H1 (cell line): ENCODE measurements around the gene KISS1. TPM values are rescaled to one million over a fixed set of nuclear protein-coding genes. Genes with fewer than 3 reads are reported as not detected.

ENCODE experiments used
- CTCF ChIA-PET: fragments of 300-600 bp; sonication (Branson Sonifier 250); formaldehyde crosslinking; loops from one replicate; lab custom pipeline; 2021; ENCODE audit not compliant: partially characterized antibody; lab: Charles Lee
- POLR2A ChIA-PET: fragments of 300-600 bp; sonication (Branson Sonifier 250); formaldehyde crosslinking; loops from one replicate; lab custom pipeline; 2021; ENCODE audit warnings: inconsistent platforms; ENCODE audit not compliant: partially characterized antibody; lab: Charles Lee
- DNase-seq, 2 experiments: peaks; one replicate each; pipeline versions ENCODE4 v3.0.0 to v3.0.0-alpha.2; 2010 to 2022; ENCODE audit warnings: low spot score in 2 of 2, low read depth in 1 of 2, mixed read lengths in 1 of 2
- FAIRE-seq: peaks from 2 replicates; lab custom pipeline; 2011; peaks lifted over from hg19 to GRCh38; lab: Jason Lieb, UNC
- H2AFZ ChIP-seq: 2 replicates; pipeline ENCODE4 v1.8.1; 2012; ENCODE audit warnings: low read length, inconsistent platforms
- H2AK5ac ChIP-seq: 2 replicates; pipeline ENCODE4 v1.6.1; 2013; ENCODE audit warnings: low read depth, low read length
- H2BK120ac ChIP-seq: replicated peaks from 2 replicates; pipeline ENCODE3; 2013; ENCODE audit warnings: low read depth, low read length, inconsistent platforms
- H2BK12ac ChIP-seq: 2 replicates; pipeline ENCODE4 v1.6.1; 2013; ENCODE audit warnings: low read depth, low read length
- H2BK15ac ChIP-seq: 2 replicates; pipeline ENCODE4 v1.6.1; 2013; ENCODE audit warnings: low read length
- H2BK20ac ChIP-seq: 2 replicates; pipeline ENCODE4 v1.6.1; 2013; ENCODE audit warnings: low read length
- H2BK5ac ChIP-seq: 2 replicates; pipeline ENCODE4 v1.6.1; 2013; ENCODE audit warnings: low read depth, low read length
- H3K14ac ChIP-seq: 2 replicates; pipeline ENCODE4 v1.6.1; 2013; ENCODE audit warnings: inconsistent platforms; ENCODE audit not compliant: insufficient read length
- H3K18ac ChIP-seq: 2 replicates; pipeline ENCODE4 v1.6.1; 2013; ENCODE audit warnings: low read length; ENCODE audit errors: extremely low read depth
- H3K23ac ChIP-seq: 2 replicates; pipeline ENCODE4 v1.6.1; 2013; ENCODE audit warnings: inconsistent platforms; ENCODE audit not compliant: insufficient read length
- H3K23me2 ChIP-seq: 2 replicates; pipeline ENCODE4 v1.6.1; 2013; ENCODE audit warnings: low read depth, low read length
- H3K27ac ChIP-seq: 2 replicates; pipeline ENCODE4 v1.6.1; 2011; ENCODE audit warnings: low read depth, low read length, inconsistent platforms
- H3K27me3 ChIP-seq, 4 experiments: replicated peaks in 1 of 4; 1 replicate in 1 of 4; 2 replicates in 3 of 4; pipeline versions ENCODE4 v1.6.1 to v1.8.1; 2011 to 2013; ENCODE audit warnings: low read length in 3 of 4, mild to moderate bottlenecking in 3 of 4, inconsistent platforms in 2 of 4, mixed read lengths in 2 of 4, moderate library complexity in 1 of 4; ENCODE audit not compliant: control insufficient read depth in 3 of 4, insufficient read depth in 3 of 4; ENCODE audit errors: extremely low read depth in 1 of 4
- H3K36me3 ChIP-seq, 4 experiments: 2 replicates each; pipeline versions ENCODE4 v1.6.1 to v1.8.1; 2011 to 2013; ENCODE audit warnings: mild to moderate bottlenecking in 4 of 4, low read length in 3 of 4, moderate library complexity in 2 of 4, control low read depth in 1 of 4, inconsistent platforms in 1 of 4; ENCODE audit not compliant: insufficient read depth in 4 of 4, control insufficient read depth in 2 of 4
- H3K4ac ChIP-seq: replicated peaks from 2 replicates; pipeline ENCODE3; 2013; ENCODE audit warnings: low read length, low read depth, mixed read lengths, inconsistent platforms; ENCODE audit not compliant: insufficient read length
- H3K4me1 ChIP-seq, 4 experiments: replicated peaks in 1 of 4; 1 replicate in 1 of 4; 2 replicates in 3 of 4; pipeline versions ENCODE4 v1.6.1 to v1.8.1; 2011 to 2013; ENCODE audit warnings: low read length in 3 of 4, inconsistent platforms in 2 of 4, mixed read lengths in 1 of 4; ENCODE audit not compliant: insufficient read depth in 4 of 4, control insufficient read depth in 3 of 4
- H3K4me2 ChIP-seq, 2 experiments: 2 replicates each; pipeline versions ENCODE4 v1.6.1 to v1.8.1; 2011 to 2013; ENCODE audit warnings: low read depth in 2 of 2, low read length in 2 of 2, control low read depth in 1 of 2, inconsistent platforms in 1 of 2, mild to moderate bottlenecking in 1 of 2; ENCODE audit not compliant: insufficient read depth in 1 of 2
- H3K4me3 ChIP-seq, 4 experiments: fragments of 200-600, 300-600 bp in 1 of 4; sonication (generic), shearing (Covaris generic), sonication (Bioruptor Twin) in 1 of 4; 2 replicates each; pipeline versions ENCODE4 v1.5.1 to v1.8.1; 2011 to 2016; ENCODE audit warnings: low read length in 4 of 4, low read depth in 3 of 4, control low read depth in 2 of 4, inconsistent platforms in 2 of 4, mild to moderate bottlenecking in 2 of 4, mixed read lengths in 1 of 4, moderate library complexity in 1 of 4; ENCODE audit not compliant: insufficient read depth in 2 of 4; ENCODE audit errors: extremely low read depth in 1 of 4
- H3K56ac ChIP-seq: replicated peaks from 2 replicates; pipeline ENCODE3; 2013; ENCODE audit warnings: low read depth, mild to moderate bottlenecking, mixed read lengths, low read length, inconsistent platforms; ENCODE audit not compliant: insufficient read length
- H3K79me1 ChIP-seq: 2 replicates; pipeline ENCODE4 v1.6.1; 2013; ENCODE audit warnings: low read depth, low read length, control low read depth
- H3K79me2 ChIP-seq, 2 experiments: 2 replicates each; pipeline versions ENCODE4 v1.6.1 to v1.8.1; 2012 to 2013; ENCODE audit warnings: low read length in 2 of 2, mild to moderate bottlenecking in 2 of 2, inconsistent platforms in 1 of 2; ENCODE audit not compliant: insufficient read depth in 2 of 2, control insufficient read depth in 1 of 2
- H3K9ac ChIP-seq, 4 experiments: replicated peaks in 1 of 4; 1 replicate in 1 of 4; 2 replicates in 3 of 4; pipeline versions ENCODE4 v1.6.1 to v1.8.1; 2011 to 2013; ENCODE audit warnings: low read depth in 3 of 4, low read length in 3 of 4, control low read depth in 2 of 4, mild to moderate bottlenecking in 2 of 4, moderate library complexity in 2 of 4, inconsistent platforms in 1 of 4; ENCODE audit errors: extremely low read depth in 1 of 4
- H3K9me3 ChIP-seq, 2 experiments: 2 replicates each; pipeline versions ENCODE4 v1.6.1 to v1.8.1; 2012 to 2013; ENCODE audit warnings: mild to moderate bottlenecking in 2 of 2, moderate library complexity in 2 of 2, control low read depth in 1 of 2, inconsistent platforms in 1 of 2, low read depth in 1 of 2, low read length in 1 of 2, mixed read lengths in 1 of 2; ENCODE audit not compliant: insufficient read depth in 2 of 2
- H4K20me1 ChIP-seq, 2 experiments: replicated peaks in 1 of 2; 2 replicates each; pipeline versions ENCODE3 to v1.8.1; 2011 to 2013; ENCODE audit warnings: inconsistent platforms in 2 of 2, low read length in 2 of 2, mild to moderate bottlenecking in 1 of 2; ENCODE audit not compliant: insufficient read depth in 2 of 2, control insufficient read depth in 1 of 2
- H4K5ac ChIP-seq: 2 replicates; pipeline ENCODE4 v1.6.1; 2013; ENCODE audit warnings: low read length, low read depth, mixed read lengths, inconsistent platforms; ENCODE audit not compliant: insufficient read length
- H4K8ac ChIP-seq: 2 replicates; pipeline ENCODE4 v1.8.0; 2013; ENCODE audit warnings: mild to moderate bottlenecking, moderate library complexity, low read length, inconsistent platforms; ENCODE audit not compliant: insufficient read depth; ENCODE audit errors: extremely low read depth
- H4K91ac ChIP-seq: replicated peaks from 2 replicates; pipeline ENCODE3; 2013; ENCODE audit warnings: low read length, mixed read lengths, inconsistent platforms; ENCODE audit not compliant: insufficient read length
- ATF2 ChIP-seq: IDR thresholded peaks from 2 replicates; pipeline ENCODE4 v1.6.1; 2012; ENCODE audit warnings: low read length, inconsistent platforms
- CTBP2 ChIP-seq: IDR thresholded peaks from 2 replicates; pipeline ENCODE4 v1.7.0; 2011; ENCODE audit warnings: borderline replicate concordance, mild to moderate bottlenecking, moderate library complexity, mixed read lengths, low read length; ENCODE audit not compliant: insufficient read depth, insufficient read length
- HDAC6 ChIP-seq: IDR thresholded peaks from one replicate; pipeline ENCODE4 v1.7.1; 2012; ENCODE audit warnings: low read depth, mild to moderate bottlenecking, inconsistent platforms, low read length, moderate library complexity
- KDM1A ChIP-seq: fragments of 200-600, 300-600 bp; sonication (generic); IDR thresholded peaks from 2 replicates; pipeline ENCODE4 v1.7.1; 2016; ENCODE audit warnings: mild to moderate bottlenecking, low read length, borderline replicate concordance
- PHF8 ChIP-seq: fragments of 200-600 bp; sonication (generic); conservative IDR thresholded peaks from 2 replicates; pipeline ENCODE4 v1.7.1; 2012; ENCODE audit warnings: low read depth, mild to moderate bottlenecking, inconsistent platforms, low read length, moderate library complexity
- SIX5 ChIP-seq: IDR thresholded peaks from 2 replicates; pipeline ENCODE4 v1.6.1; 2011; ENCODE audit warnings: mild to moderate bottlenecking, low read depth, low read length
- WGBS, 2 experiments: shearing (Covaris generic) in 1 of 2; methylation state at CpG; one replicate each; pipeline versions ENCODE4 v1.1.6 to v1.1.7; 2013 to 2015; ENCODE audit warnings: low lambda C conversion rate in 2 of 2, mixed read lengths in 2 of 2, inconsistent platforms in 1 of 2, low coverage in 1 of 2, missing lambda C conversion rate in 1 of 2; ENCODE audit not compliant: insufficient replicate concordance in 2 of 2, insufficient coverage in 1 of 2, insufficient read length in 1 of 2; ENCODE audit errors: extremely low coverage in 1 of 2, missing lambda C conversion rate in 1 of 2; 5-methylcytosine and 5-hydroxymethylcytosine counted together
- polyA plus RNA-seq, 7 experiments: library from polyadenylated mRNA; depleted of rRNA in 3 of 7; stranded (reverse) in 5 of 7; unstranded in 2 of 7; fragments of >200 nt in 5 of 7; fragments of 200-250 nt in 2 of 7; gene quantifications; 1 replicate in 5 of 7; 2 replicates in 1 of 7; 4 replicates in 1 of 7; pipeline versions ENCODE4 v1.2.1 to v1.2.3, GENCODE V29; 2011 to 2013; ENCODE audit warnings: missing spikeins in 2 of 7, mixed read lengths in 2 of 7
- total RNA-seq: library from RNA; stranded (reverse); fragmentation: NEBNext Ultra II Directional; extraction: Animal tissue kit (Norgen Biotek cat#: 25700); gene quantifications from 2 replicates; pipeline ENCODE4 v1.2.1, GENCODE V29; 2021

KISS1 gene
- total and polyA plus RNA-seq, 2 of the 8 experiments (the other 6 are each of a cell fraction or from before 2014, with no cell fraction given), result 0.71 TPM; not detected in 1

GRCh38 chr1:204181116-204181515 lies 15.2 kb downstream of the KISS1 start:
- Histone ChIP-seq H3K9ac (no peak overlapping the region), H3K4me1 (no peaks in the 10 kb centered on the region), H3K56ac (no peak overlapping the region), H3K18ac (no peak overlapping the region), H4K8ac (no peak overlapping the region), H3K4me2 (no peak overlapping the region), H3K4me3 (no peak overlapping the region), H3K27me3 (0 out of 7 replicates have a peak, but pooled peaks cover 0 to 2% (median 0%) of the 10 kb centered on the region in 4 experiments), H3K9me3 (no peaks in the 10 kb centered on the region), H2AFZ (no peak overlapping the region), H2BK5ac (no peak overlapping the region), H4K20me1 (no peaks in the 10 kb centered on the region), H4K91ac (no peak overlapping the region), H3K36me3 (no peaks in the 10 kb centered on the region), H3K79me1 (no peaks in the 10 kb centered on the region), H3K23me2 (no peaks in the 10 kb centered on the region), H4K5ac (no peak overlapping the region), H2AK5ac (no peak overlapping the region), H2BK20ac (no peak overlapping the region), H3K14ac (no peak overlapping the region), H3K79me2 (no peaks in the 10 kb centered on the region), H2BK120ac (no peak overlapping the region), H2BK15ac (peak overlapping the region; percentile 65; the same call in 1 of the 2 replicates), H3K4ac (no peak overlapping the region), H3K23ac (no peak overlapping the region), H3K27ac (no peak overlapping the region), H2BK12ac (no peak overlapping the region)
- ChIA-PET POLR2A (interaction anchor here (1.3 kb wide), 1 partner anchor 9 kb away, joined by 4 read pairs; no protein-coding TSS in a partner anchor), CTCF (interaction anchor here (1.2 to 10.6 kb wide), 6 partner anchors 7 to 182 kb away, joined by 3 to 106 read pairs (median 18); no protein-coding TSS in a partner anchor)
- no peak for DNase-seq
- 86% methylated on average over 1 of the region's 1 CpG; no CpG with 5 or more reads in 1 of the 2 experiments for WGBS, 2 experiments
- no peak for FAIRE-seq
- no peak for TF ChIP-seq PHF8
- no peak for TF ChIP-seq CTBP2
- no peak for TF ChIP-seq SIX5
- TF ChIP-seq ATF2, result no peak
- no peak for TF ChIP-seq HDAC6
- TF ChIP-seq KDM1A, result no peak
